PC-3 (cell line): Measurements from ENCODE around the gene MGAT4B.

Experiments
- CTCF ChIP-seq: fragments of 300-600 bp; sonication (generic); conservative IDR thresholded peaks from 2 replicates; pipeline ENCODE4 v1.5.1; 2017; ENCODE audit warnings: antibody characterized with exemption, low read depth, mild to moderate bottlenecking, low read length
- EZH2phosphoT487 ChIP-seq: fragments of 300-600 bp; sonication (generic); IDR thresholded peaks from 2 replicates; pipeline ENCODE4 v1.6.1; 2018; ENCODE audit warnings: mild to moderate bottlenecking, antibody characterized with exemption, low read length, borderline replicate concordance

GRCh38 chr5:179788193-179788854, 18.3 kb downstream of the MGAT4B start:
- no peak for TF ChIP-seq CTCF
- no peak for TF ChIP-seq EZH2phosphoT487
